Activated gamma-delta T cell treated with anti-CD3 and anti-CD28 coated beads, Interleukin-2, amount 50 U/mL, for 16 hours (primary cell): ENCODE measurements around the gene RIMBP2.

Source experiments
- DNase-seq: peaks from one replicate; pipeline ENCODE4 v3.0.0-alpha.2; 2020; ENCODE audit warnings: low read depth

Gene RIMBP2

GRCh38 chr12:130461447-130461815 lies 254.7 kb downstream of the RIMBP2 start:
- DNase-seq, result no peak

- DNase-seq, result no peak
Measured at GRCh38 chr12:130460611-130461446, 255.3 kb downstream of the RIMBP2 start.

GRCh38 chr12:130459916-130460315 lies 256.2 kb downstream of the RIMBP2 start:
- DNase-seq, result no peak

- no peak for DNase-seq
Measured at GRCh38 chr12:130458341-130458740, 257.8 kb downstream of the RIMBP2 start.

GRCh38 chr12:130457215-130457614 lies 258.9 kb downstream of the RIMBP2 start:
- no peak for DNase-seq

GRCh38 chr12:130456375-130457199 lies 259.5 kb downstream of the RIMBP2 start:
- DNase-seq, result no peak

- DNase-seq, result no peak
Measured at GRCh38 chr12:130455161-130455560, 260.9 kb downstream of the RIMBP2 start.

- DNase-seq, result no peak
Measured at GRCh38 chr12:130454296-130454695, 261.8 kb downstream of the RIMBP2 start.

- DNase-seq, result no peak
Measured at GRCh38 chr12:130452546-130452945, 263.6 kb downstream of the RIMBP2 start.

- DNase-seq, result no peak
Measured at GRCh38 chr12:130451001-130451930, 264.8 kb downstream of the RIMBP2 start.

GRCh38 chr12:130449291-130449690 lies 266.8 kb downstream of the RIMBP2 start:
- DNase-seq, result no peak

GRCh38 chr12:130448044-130448821 lies 267.9 kb downstream of the RIMBP2 start:
- DNase-seq, result no peak

- no peak for DNase-seq
Measured at GRCh38 chr12:130447655-130447965, 268.5 kb downstream of the RIMBP2 start.

- no peak for DNase-seq
Measured at GRCh38 chr12:130446846-130447654, 269.0 kb downstream of the RIMBP2 start.

GRCh38 chr12:130444986-130445385 lies 271.1 kb downstream of the RIMBP2 start:
- no peak for DNase-seq

- DNase-seq, result no peak
Measured at GRCh38 chr12:130444061-130444460, 272.0 kb downstream of the RIMBP2 start.

- DNase-seq, result no peak
Measured at GRCh38 chr12:130441771-130442760, 274.0 kb downstream of the RIMBP2 start.

GRCh38 chr12:130440411-130441080 lies 275.6 kb downstream of the RIMBP2 start:
- no peak for DNase-seq

- DNase-seq, result no peak
Measured at GRCh38 chr12:130439250-130439649, 276.8 kb downstream of the RIMBP2 start.
